ENCODE measurements around the gene U2AF2. TPM values are rescaled to one million over a fixed set of nuclear protein-coding genes. Genes with fewer than 3 reads are reported as not detected.
A peak's percentile ranks its signal among the peaks of the same experiment; 100 is the strongest.

U2AF2 gene
- total RNA-seq, 1 experiment from 2014 or later: 289 TPM

DNA sequence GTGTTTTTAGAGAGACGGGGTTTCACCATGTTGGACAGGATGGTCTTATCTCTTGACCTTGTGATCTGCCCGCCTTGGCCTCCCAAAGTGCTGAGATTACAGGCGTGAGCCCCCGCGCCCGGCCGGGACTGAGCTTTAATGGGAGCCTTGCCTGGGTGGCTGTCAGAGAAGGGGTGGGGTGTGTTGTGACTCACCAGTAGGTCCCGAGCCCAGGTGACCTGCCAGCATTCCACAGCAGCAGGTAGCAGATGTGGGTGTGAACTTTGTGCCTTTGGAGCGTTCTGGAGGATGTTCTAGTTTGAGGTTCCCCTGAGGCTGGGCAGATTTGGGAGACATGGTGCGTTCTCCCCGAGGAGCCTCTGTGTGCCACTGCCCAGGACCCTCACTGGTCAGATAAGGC is 13.1 kb downstream of the U2AF2 start:
- no peak for DNase-seq
- Histone ChIP-seq H3K27me3 (ENCODE audit: control insufficient read depth, insufficient read depth, low read length) (no peaks in the 10 kb centered on the region), H3K36me3 (replicated peaks; ENCODE audit: control insufficient read depth, insufficient read depth, low read length) (peaks cover 52% of the 10 kb centered on the region), H3K4me3 (ENCODE audit: insufficient read depth, low read depth, low read length) (no peak overlapping the region)

DNA sequence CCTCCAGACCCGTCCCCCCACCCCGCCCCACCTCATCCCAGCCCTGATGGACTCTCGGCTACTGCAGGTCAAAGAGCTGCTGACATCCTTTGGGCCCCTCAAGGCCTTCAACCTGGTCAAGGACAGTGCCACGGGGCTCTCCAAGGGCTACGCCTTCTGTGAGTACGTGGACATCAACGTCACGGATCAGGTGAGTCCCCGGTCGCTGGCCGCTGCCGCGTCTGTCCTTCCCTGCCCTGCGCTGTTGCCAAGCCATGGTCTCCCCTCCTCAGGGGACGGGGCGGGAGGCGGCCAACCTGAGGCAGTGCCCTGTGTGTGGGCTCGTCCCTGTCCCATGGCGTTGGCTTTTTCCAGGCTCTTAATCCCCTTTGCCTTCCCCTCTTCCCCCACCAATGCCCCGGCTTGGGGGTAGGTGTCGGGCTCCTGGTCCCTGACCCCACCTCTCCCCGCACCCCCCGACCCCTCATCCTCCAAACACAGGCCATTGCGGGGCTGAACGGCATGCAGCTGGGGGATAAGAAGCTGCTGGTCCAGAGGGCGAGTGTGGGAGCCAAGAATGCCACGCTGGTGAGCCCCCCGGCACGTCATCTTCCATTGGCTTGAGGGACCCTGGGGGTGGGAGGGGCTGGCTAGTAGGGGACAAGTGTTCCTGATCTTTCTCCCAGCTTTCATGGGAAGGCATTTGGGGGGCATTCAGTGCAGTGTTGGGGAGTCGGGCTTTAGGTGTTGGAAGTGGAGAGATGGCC is 13.9 kb downstream of the U2AF2 start:
- Histone ChIP-seq H3K4me3 (ENCODE audit: insufficient read depth, low read depth, low read length) (no peak overlapping the region), H3K36me3 (replicated peaks; ENCODE audit: control insufficient read depth, insufficient read depth, low read length) (peaks cover 44% of the 10 kb centered on the region), H3K27me3 (ENCODE audit: control insufficient read depth, insufficient read depth, low read length) (no peaks in the 10 kb centered on the region)
- DNase-seq: no peak

DNA sequence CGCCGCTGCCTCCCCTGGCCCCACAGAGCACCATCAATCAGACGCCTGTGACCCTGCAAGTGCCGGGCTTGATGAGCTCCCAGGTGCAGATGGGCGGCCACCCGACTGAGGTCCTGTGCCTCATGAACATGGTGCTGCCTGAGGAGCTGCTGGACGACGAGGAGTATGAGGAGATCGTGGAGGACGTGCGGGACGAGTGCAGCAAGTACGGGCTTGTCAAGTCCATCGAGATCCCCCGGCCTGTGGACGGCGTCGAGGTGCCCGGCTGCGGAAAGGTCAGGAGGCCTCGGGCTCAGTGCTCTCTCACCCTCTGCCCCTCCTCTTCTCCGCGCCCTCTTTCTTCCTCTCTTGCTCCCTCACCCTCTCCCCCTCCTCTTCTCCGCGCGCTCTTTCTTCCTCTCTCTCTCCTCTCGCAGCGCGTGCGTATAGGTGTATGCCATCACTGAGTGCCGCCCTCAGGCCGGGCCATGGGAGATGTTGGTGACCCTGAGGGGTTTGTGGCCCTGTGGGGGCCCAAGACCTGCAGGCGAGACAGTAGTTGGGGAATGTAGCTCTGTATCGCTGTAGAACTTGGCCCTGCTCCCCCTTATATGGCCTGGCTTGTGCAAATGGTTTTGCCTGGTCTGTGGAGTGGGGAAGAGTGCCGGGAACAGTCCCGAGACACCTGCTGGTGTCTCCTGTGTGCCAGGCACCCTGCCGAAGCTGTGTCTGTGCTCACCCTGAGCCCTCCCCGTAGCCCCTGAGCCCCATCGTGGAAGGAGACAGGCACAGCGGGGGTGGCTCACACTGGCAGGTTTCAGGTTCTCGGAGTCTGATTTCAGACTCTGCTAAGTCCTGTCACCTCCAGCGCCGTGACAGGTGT is 14.8 kb downstream of the U2AF2 start:
- Histone ChIP-seq H3K36me3 (replicated peaks; ENCODE audit: control insufficient read depth, insufficient read depth, low read length) (peaks cover 36% of the 10 kb centered on the region), H3K27me3 (ENCODE audit: control insufficient read depth, insufficient read depth, low read length) (no peaks in the 10 kb centered on the region), H3K4me3 (ENCODE audit: insufficient read depth, low read depth, low read length) (no peak overlapping the region)
- DNase-seq: no peak

DNA sequence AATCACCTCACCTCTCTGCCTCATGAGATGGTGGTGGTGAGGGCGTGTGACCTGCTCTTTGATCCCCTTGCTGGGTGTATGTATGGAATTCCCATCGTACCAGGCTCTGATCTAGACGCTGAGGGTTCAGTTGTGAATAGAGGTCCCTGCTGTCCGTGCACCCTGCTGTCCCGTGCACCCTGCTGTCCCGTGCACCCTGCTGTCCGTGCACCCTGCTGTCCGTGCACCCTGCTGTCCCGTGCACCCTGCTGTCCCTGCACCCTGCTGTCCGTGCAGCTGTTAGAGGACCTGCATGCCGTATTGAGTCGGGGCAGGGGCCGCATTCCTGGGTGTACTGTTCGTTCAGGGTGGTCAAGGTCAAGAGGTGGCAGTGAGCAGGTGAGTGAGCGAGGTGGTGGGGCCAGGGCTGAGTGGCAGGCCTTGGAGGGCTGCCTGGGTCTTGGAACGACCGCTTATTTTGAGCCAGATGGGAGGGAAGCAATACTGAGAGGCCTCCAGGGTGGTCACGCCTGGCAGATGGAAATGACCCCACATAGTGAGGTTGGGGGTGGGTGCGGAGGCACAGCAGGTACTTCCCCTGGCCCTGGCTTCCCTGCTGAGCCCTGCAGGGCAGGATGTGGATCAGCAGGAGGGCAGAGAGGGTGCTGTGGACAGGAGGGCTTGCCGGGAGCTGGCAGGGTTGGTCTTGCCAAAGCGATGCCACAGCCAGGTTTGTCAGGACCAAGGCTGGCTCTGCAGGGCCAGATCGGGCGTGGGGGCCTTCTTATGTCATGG is 15.6 kb downstream of the U2AF2 start:
- DNase-seq: peak; percentile 80
- no peak overlapping the region for H3K4me3 ChIP-seq (ENCODE audit: insufficient read depth, low read depth, low read length)
- no peaks in the 10 kb centered on the region for H3K27me3 ChIP-seq (ENCODE audit: control insufficient read depth, insufficient read depth, low read length)
- H3K36me3 ChIP-seq (replicated peaks; ENCODE audit: control insufficient read depth, insufficient read depth, low read length): peaks cover 33% of the 10 kb centered on the region

DNA sequence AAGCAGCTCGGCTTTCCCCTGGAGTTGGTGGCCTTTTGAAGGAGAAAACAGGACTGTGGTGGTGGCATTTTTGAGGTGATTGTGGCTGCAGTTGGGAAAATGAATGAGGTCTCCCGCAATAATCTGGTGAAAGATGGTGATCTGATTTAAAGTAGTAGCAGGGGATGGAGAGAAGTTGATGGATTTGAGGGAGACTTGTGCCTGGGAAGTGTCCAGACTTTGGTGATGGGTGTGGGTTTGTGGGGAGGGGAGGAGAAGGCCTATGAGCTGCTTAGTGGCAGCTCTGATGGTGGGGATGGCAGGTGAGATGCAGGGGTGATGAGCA is 16.2 kb downstream of the U2AF2 start:
- H3K27me3 ChIP-seq (ENCODE audit: control insufficient read depth, insufficient read depth, low read length): no peaks in the 10 kb centered on the region
- DNase-seq: no peak
- H3K4me3 ChIP-seq (ENCODE audit: insufficient read depth, low read depth, low read length): no peak overlapping the region
- peaks cover 31% of the 10 kb centered on the region for H3K36me3 ChIP-seq (replicated peaks; ENCODE audit: control insufficient read depth, insufficient read depth, low read length)

DNA sequence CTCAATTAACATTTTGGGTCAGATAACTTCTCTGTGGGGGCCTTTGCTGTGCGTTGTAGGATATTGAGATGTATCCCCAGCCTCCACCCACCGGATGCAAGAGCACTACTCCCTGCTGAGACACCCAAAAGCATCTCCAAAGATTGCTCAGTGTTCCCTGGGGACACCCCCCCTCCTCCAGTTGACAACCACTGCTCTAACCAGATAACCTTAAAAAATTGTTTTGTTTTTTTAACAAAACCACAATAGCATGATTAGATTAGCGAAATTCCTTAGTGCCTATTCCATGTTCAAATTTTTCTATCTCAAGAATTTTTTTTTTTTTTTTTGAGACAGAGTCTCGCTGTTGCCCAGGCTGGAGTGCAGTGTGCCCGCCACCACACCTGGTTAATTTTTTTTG is 17.6 kb downstream of the U2AF2 start:
- H3K36me3 ChIP-seq (replicated peaks; ENCODE audit: control insufficient read depth, insufficient read depth, low read length): peaks cover 18% of the 10 kb centered on the region
- no peaks in the 10 kb centered on the region for H3K27me3 ChIP-seq (ENCODE audit: control insufficient read depth, insufficient read depth, low read length)
- H3K4me3 ChIP-seq (ENCODE audit: insufficient read depth, low read depth, low read length): no peak overlapping the region
- no peak for DNase-seq

DNA sequence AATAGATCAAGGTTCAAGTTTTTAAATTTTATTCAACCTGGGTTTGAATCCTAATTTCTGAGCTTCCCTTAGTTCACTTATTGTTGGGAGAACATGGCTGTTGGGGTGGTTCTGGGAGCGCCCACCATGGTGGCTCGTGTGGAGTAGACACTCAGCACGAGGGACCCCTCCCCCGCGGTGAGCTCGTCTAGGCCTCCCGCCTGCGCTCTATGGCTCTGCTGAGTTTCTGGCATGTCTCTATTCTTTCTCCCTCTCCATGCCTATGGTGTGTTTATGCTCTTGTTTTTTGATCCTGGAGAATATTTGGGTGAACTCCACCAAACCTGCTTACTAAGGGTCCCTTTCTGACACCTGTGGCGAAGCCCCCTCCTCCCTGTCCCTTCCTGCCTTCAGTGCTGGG is 18.6 kb downstream of the U2AF2 start:
- Histone ChIP-seq H3K36me3 (replicated peaks; ENCODE audit: control insufficient read depth, insufficient read depth, low read length) (peaks cover 13% of the 10 kb centered on the region), H3K4me3 (ENCODE audit: insufficient read depth, low read depth, low read length) (no peak overlapping the region), H3K27me3 (ENCODE audit: control insufficient read depth, insufficient read depth, low read length) (no peaks in the 10 kb centered on the region)
- no peak for DNase-seq

DNA sequence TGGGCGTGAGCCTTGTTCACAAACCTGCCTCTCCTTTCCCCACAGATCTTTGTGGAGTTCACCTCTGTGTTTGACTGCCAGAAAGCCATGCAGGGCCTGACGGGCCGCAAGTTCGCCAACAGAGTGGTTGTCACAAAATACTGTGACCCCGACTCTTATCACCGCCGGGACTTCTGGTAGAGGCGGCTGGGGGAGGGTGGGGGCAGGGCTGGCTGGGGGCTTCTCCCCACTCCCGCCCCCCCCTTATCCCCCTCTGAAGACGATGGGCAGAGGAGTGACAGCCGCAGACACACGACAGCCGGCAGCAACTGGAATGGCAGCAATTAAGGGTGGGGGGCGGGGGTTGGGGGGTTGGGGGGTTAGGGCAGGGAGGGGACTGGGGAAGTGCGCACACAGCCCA is 19.1 kb downstream of the U2AF2 start:
- DNase-seq: no peak

DNA sequence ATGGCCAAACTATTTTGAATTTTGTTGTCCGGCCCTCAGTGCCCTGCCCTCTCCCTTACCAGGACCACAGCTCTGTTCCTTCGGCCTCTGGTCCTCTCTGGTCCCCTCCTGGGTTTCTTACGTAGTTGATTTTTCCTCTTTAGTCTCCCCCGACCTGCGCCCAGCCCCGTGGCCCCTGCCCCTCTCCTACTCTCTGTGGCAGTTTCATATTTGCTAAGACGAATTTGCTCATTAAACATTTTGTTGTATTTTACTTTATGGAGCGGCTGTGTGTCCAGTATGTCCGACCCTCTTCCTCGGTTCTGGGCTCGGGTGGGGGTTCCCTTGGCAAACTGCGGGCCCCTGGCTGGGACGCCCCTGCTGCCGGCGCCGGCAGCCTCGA is 19.6 kb downstream of the U2AF2 start:
- Histone ChIP-seq H3K36me3 (replicated peaks; ENCODE audit: control insufficient read depth, insufficient read depth, low read length) (peaks cover 9% of the 10 kb centered on the region), H3K4me3 (ENCODE audit: insufficient read depth, low read depth, low read length) (peak overlapping the region; percentile 54), H3K27me3 (ENCODE audit: control insufficient read depth, insufficient read depth, low read length) (no peaks in the 10 kb centered on the region)
- peak; percentile 81 for DNase-seq

More for the DNA sequence above, 19.1 kb downstream of the U2AF2 start:
- H3K27me3 ChIP-seq (ENCODE audit: control insufficient read depth, insufficient read depth, low read length): no peaks in the 10 kb centered on the region
- peaks cover 11% of the 10 kb centered on the region for H3K36me3 ChIP-seq (replicated peaks; ENCODE audit: control insufficient read depth, insufficient read depth, low read length)
- H3K4me3 ChIP-seq (ENCODE audit: insufficient read depth, low read depth, low read length): no peak overlapping the region; the same call in 1 of the 2 replicates

DNA sequence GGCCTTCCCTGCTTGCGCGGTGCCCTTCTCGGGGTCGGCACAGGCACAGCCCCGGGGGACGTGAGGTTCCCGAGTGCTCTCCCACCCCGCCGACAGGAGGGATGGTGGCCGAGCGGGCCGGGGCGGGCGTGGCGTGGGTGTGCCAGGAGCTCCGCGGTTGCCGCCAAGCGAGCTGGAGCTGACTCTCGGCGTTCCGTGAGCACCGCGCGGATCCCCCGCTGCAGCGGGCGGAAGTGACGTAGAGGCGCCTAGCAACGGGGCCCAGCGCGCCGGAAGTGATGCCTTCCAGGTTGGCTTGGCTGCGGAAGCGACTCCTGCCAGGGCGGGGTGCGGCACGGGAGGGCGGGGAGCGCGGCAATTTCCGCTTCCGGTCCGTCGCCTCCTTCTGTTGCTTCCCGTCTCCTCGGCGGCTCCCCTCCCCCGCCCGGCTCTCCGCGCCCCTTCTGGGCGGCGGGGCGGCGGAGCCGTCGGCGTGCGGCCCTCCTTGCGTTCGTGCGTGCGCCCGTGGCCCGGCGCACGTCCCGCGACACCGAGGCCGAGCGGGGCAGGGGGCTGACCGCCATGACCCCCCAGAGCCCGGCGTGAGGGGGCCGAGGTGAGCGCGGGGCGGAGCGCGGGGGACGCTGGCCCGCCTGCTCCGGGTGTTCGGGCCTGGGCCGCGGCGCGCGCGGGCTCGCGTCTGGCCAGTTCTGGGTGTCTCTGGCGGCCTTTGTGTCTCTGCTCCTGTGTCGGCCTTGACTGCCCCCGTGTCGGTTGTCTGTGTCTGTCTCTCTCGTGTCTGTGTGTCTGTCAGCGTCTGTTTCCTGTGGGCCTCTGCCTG is 20.2 kb downstream of the U2AF2 start, which contains the start of gene EPN1:
EPN1 (plus strand) TSS at position 386 of the 820 bp plus-strand sequence. CDS start 3,402 bp downstream, outside the sequence.
- DNase-seq: peak; percentile 99
- H3K27me3 ChIP-seq (ENCODE audit: control insufficient read depth, insufficient read depth, low read length): no peaks in the 10 kb centered on the region
- H3K4me3 ChIP-seq (ENCODE audit: insufficient read depth, low read depth, low read length): peak within 1 kb of the TSS; percentile 54

DNA sequence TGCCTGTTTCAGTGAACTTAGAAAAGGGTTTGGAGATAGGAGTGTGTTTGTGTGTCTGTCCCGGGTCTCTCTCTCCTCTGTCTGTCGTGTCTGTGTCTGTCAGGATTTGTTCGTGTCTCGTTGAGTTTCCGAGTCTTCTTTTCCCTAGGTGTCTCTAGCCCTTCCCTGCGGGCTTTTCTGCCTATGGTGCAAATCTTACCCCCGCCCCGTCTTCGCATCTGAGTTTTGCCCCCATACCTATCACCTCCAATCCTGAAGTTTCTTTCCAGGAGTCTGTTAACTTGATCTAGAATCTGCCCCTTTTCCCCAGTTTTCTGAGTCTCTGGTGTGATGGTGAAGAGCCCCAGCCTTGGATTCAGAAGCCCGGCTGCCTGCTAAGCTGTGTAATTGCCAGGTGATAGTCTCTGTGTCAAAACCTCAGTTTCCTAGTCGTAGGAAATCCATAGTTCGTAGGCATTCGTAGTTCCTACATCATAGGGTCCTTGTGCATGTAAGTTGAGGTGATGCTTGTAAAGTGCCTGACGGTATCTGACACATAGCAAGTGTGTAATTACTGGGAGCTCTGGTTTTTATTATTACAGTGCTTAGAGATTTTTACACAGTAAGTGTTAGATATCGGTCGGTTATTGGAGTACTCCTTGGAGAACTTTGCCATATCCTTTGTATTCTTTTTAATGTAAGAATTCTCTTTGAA is 21.0 kb downstream of the U2AF2 start:
- DNase-seq: no peak
- peak overlapping the region; percentile 54 for H3K4me3 ChIP-seq (ENCODE audit: insufficient read depth, low read depth, low read length)
- H3K36me3 ChIP-seq (replicated peaks; ENCODE audit: control insufficient read depth, insufficient read depth, low read length): peaks cover 6% of the 10 kb centered on the region
- no peaks in the 10 kb centered on the region for H3K27me3 ChIP-seq (ENCODE audit: control insufficient read depth, insufficient read depth, low read length)

More for the DNA sequence above, 20.2 kb downstream of the U2AF2 start, which contains the start of gene EPN1:
- peaks cover 5% of the 10 kb centered on the region for H3K36me3 ChIP-seq (replicated peaks; ENCODE audit: control insufficient read depth, insufficient read depth, low read length)

DNA sequence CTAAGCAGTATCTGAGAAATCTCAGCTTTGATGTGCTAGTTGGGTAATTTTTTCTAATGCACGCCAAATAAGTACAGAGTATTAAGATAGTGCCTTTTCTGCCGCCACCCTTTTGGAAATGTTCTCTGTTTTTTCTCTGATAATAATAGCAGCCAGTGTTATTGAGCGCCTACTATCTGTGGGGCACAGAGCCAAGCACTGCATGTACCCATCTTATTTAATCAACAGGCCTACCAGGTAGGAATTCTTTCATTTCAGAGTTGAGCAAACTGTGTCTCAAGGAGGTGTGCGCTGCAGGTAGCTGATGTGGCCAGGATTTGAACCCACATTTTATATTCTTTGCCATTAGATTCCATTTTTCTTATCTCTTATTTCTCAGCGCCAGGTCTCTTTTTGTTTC is 21.5 kb downstream of the U2AF2 start:
- DNase-seq: no peak
- peaks cover 6% of the 10 kb centered on the region for H3K36me3 ChIP-seq (replicated peaks; ENCODE audit: control insufficient read depth, insufficient read depth, low read length)
- no peak overlapping the region for H3K4me3 ChIP-seq (ENCODE audit: insufficient read depth, low read depth, low read length)

DNA sequence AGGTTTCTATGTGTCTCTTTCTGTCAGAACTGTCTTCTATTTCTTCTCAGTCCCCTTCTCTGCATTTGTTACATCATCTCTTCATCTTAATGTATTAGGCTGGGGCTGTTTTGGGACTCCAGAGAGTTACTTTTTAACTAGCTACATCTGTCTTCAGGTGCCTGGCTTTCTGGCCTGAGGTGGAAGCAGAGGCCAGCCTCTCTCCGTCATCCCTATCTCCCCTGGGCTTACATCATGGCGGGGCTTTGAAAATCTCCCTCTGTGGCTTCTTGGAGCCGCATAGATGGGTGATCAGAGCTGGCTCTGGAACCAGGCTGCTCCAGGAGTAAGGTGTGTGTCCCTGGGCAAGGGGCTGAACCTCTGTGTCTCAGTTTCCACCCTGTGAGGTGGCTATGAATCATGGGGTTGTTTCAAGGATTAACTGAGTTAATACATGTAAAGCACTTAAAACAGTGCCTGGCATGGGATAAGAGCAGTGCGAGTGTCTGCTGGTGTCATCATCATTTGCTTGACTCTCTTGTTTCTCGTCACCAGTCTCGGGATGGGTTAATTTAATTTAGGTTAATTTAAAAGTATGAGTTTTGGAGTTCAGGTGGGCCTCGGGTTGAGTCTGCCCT is 22.2 kb downstream of the U2AF2 start:
- Histone ChIP-seq H3K4me3 (ENCODE audit: insufficient read depth, low read depth, low read length) (no peak overlapping the region), H3K36me3 (replicated peaks; ENCODE audit: control insufficient read depth, insufficient read depth, low read length) (peaks cover 6% of the 10 kb centered on the region)
- DNase-seq: no peak

More for the DNA sequence above, 21.5 kb downstream of the U2AF2 start:
- H3K27me3 ChIP-seq (ENCODE audit: control insufficient read depth, insufficient read depth, low read length): no peaks in the 10 kb centered on the region

More for the DNA sequence above, 22.2 kb downstream of the U2AF2 start:
- H3K27me3 ChIP-seq (ENCODE audit: control insufficient read depth, insufficient read depth, low read length): no peaks in the 10 kb centered on the region

All from H7 (cell line).